NAMALWA (cell line): ENCODE measurements around the gene CDK5R1.
"Not testable (repeated sequence)": the region's sequence is repeated elsewhere in the genome, so short reads cannot be mapped to it uniquely, and the experiment has no call there.

Experiments used
- DNase-seq: peaks from one replicate; pipeline ENCODE4 v3.0.0-alpha.2; 2015; ENCODE audit warnings: low spot score

The CDK5R1 gene

GRCh38 chr17:32486701-32487472, at the start of gene CDK5R1:
TSS of gene CDK5R1 (plus strand) at chr17:32486993. CDS start at chr17:32487621, 628 bp downstream.
- peak; percentile 47 for DNase-seq

- DNase-seq = no peak
These were observed 46.1 kb upstream of the CDK5R1 start for GRCh38 chr17:32440722-32441121.

DNA sequence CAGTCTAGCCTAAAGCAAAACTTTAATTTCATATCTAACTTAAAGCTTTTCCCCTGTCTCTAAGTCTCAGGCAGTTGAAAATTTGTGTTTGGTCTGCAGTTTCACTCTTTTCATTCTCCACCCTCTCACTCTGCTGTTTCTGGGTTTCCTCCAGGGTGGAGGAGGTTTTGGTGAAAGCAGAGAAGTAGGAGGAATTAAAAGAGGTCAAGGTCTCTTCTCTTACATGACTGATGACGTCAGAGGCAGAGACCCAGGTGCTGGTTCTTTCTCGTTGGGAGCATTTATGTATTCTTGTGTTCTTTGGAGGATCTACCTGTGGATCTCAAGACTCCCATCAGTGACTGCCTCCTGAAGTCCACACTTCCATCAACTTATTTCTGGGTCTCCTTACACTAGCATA, 44.9 kb upstream of the CDK5R1 start:
- no peak for DNase-seq

- DNase-seq = no peak
These were observed 42.9 kb upstream of the CDK5R1 start for GRCh38 chr17:32443827-32444300.

GRCh38 chr17:32444301-32445073, 42.3 kb upstream of the CDK5R1 start, which contains the start of gene PSMD11:
TSS of gene PSMD11 (plus strand) at chr17:32444510. CDS start at chr17:32444524, 14 bp downstream.
- peak; percentile 98 for DNase-seq

DNA sequence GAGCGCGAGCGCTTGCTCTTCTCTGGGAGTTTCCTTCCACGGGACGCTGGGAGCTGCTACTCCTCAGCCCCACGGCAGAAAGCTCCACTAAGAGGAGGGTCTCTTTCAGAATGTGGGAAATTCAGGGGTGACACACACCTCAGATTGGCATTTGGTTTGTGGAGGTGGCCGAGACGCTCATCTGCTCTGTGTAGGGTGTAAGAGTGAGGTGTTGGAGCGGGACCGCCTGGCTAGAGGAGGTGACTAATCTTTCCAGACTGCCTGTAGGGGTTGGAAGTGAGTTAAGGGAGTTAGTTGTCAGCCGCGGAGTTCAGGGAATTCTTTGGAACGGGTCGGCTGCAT, 41.7 kb upstream of the CDK5R1 start:
- DNase-seq = peak; percentile 54

- DNase-seq = peak; percentile 37
These were observed 41.3 kb upstream of the CDK5R1 start for GRCh38 chr17:32445497-32445896.

DNA sequence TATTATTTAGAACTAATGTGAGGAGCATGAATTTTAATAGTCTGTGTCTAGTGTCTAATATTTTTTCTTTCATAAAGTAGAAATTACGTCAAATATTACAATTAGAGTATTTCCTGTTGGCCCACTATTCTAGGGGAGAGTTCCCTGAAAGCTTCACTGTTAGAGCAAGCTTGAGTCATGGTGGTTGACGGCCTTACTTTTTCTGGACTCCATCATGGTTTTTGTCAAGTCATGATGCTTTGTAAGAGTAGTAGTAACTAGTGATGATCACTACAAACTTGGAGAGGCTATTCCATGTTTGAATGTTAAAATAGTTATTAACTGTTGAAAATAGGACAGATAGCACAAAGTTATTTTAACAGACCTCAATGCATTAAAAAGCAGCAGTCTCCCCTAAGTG, 40.8 kb upstream of the CDK5R1 start:
- DNase-seq = peak; percentile 28

DNA sequence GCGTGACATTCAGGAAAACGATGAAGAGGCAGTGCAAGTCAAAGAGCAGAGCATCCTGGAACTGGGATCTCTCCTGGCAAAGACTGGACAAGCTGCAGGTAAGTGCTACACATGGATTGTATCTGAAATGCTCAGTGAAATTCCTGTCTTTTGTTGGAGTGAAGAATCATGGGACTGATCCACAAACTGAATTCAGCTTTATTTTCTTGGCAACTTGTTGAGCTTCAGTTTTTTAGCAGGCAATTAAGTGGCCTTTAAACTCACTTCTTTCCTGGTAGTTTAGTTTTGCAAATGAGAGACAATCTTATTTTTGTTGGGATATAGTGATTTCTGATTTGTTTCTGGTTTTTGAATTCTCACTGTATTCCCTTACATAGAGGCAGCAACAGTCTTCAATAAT, 39.8 kb upstream of the CDK5R1 start:
- DNase-seq = no peak

DNA sequence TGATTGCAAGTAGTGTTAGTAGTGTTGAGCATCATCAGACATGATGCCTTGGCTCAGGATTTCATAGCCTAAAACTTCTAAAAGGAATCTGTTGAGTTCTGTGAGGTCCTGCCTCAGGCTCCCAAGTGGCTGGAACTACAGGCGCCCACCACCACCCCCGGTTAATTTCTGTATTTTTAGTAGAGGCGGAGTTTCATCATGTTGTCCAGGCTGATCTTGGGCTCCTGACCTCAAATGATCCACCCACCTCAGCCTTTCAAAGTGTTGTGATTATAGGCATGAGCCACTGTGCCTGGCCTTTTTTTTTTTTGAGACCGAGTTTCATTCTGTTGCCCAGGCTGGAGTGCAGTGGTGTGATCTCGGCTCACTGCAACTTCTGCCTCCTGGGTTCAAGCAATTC, 36.8 kb upstream of the CDK5R1 start:
- DNase-seq = no peak

DNA sequence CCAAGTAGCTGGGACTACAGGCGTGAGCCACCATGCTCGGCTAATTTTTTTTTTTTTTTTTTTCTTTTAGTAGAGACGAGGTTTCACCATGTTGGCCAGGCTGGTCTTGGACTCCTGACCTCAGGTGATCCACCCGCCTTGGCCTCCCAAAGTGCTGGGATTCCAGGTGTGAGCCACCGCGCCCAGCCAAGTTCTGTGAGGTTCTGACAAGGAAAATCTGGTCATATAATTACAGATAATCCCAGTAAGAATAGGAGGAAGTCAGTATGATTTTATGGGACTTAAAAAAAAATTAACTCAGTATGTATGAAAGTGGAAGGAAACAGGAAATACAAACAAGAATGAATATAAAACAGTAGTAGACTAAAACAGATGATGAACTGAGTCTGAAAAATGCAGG, 36.4 kb upstream of the CDK5R1 start:
- DNase-seq = not testable (repeated sequence)

- no peak for DNase-seq
These were observed 34.9 kb upstream of the CDK5R1 start for GRCh38 chr17:32451879-32452278.

- no peak for DNase-seq
These were observed 34.5 kb upstream of the CDK5R1 start for GRCh38 chr17:32452281-32452680.

DNA sequence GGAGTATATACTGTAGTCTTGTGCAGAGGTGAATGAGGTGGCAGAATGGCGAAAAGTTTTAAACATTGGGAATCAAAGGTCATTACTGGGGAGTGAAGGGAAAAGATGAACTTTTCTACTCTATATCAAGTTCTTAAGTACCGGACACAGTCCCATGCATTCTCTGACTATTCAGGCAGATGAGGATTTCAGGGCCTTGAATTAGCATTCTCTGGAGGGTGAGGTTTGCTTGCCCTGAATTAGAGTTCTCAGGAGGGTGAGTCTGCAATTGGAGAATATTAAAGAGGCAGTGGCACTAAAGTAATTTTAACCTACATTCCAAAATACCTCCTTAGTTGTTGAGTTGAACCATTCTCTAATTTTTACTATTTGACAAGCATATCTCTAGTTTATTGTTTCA, 33.4 kb upstream of the CDK5R1 start:
- no peak for DNase-seq

- DNase-seq = no peak
These were observed 28.4 kb upstream of the CDK5R1 start for GRCh38 chr17:32458371-32458770.

DNA sequence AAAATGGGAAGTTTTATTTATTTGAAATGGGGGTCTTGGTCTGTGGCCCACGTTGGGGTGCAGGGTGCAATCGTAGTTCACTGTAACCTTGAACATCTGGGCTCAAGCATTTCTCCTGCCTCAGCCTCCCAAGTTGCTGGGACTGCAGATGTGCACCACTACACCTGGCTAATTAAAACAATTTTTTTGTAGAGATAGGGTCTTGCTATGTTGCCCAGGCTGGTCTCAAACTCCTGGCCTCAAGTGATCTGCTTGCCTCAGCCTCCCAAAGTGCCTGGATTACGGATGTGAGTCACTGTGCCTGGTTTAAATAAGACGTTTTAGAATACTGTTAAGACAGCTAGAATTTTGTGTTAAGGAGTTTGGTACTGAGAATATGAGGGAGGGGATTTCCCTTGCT, 26.7 kb upstream of the CDK5R1 start:
- no peak for DNase-seq

DNA sequence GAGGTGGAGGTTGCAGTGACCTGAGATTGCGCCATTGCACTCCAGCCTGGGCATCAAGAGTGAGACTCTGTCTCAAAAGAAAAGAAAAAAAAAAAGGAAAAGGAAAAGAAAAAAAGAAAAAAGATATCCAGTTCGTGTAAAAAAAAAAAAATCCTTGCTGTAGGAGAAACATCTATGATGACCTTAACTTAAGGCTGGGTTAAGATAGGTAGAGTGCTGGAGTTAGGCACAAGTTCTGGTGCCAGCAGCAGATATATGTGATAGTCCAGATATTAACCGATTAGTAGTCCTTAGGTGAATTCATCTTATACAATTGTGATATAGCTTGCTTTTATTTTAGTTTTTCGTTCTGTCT, 25.3 kb upstream of the CDK5R1 start:
- no peak for DNase-seq

- DNase-seq = peak; percentile 81
These were observed 24.8 kb upstream of the CDK5R1 start for GRCh38 chr17:32461853-32462617.

- DNase-seq = no peak
These were observed 23.5 kb upstream of the CDK5R1 start for GRCh38 chr17:32463304-32463703.

DNA sequence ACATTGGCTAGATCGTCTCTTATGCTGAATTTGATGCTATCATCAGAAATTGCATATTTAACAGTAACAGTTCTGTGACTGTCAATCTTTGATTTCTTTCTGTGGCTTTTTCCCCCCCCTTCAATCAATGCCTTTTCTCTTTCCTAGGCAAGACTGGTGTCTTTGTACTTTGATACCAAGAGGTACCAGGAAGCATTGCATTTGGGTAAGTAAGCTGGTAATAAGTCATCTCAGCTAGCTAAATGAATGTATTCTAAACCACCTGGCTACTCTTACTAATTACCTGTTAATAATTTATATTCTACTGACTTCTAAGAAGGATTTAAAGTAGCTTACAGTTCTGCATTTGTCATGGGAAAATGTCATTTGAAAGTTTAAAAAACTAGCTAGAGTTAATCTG, 22.4 kb upstream of the CDK5R1 start:
- DNase-seq = no peak

DNA sequence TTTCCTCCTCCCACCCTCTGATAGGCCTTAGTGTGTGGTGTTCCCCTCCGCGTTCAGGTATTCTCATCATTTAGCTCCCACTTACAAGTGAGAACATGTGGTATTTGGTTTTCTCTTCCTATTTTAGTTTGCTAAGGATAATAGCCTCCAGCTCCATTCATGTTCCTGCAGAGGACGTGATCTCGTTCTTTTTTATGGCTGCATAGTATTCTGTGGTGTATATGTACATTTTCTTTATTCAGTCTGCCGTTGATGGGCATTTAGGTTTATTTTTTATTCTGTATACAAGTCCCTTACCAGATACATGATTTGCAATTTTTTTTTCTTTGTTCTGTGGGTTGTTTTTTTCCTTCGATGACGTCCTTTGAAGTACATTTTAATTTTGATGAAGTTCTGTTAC, 18.8 kb upstream of the CDK5R1 start:
- no peak for DNase-seq

DNA sequence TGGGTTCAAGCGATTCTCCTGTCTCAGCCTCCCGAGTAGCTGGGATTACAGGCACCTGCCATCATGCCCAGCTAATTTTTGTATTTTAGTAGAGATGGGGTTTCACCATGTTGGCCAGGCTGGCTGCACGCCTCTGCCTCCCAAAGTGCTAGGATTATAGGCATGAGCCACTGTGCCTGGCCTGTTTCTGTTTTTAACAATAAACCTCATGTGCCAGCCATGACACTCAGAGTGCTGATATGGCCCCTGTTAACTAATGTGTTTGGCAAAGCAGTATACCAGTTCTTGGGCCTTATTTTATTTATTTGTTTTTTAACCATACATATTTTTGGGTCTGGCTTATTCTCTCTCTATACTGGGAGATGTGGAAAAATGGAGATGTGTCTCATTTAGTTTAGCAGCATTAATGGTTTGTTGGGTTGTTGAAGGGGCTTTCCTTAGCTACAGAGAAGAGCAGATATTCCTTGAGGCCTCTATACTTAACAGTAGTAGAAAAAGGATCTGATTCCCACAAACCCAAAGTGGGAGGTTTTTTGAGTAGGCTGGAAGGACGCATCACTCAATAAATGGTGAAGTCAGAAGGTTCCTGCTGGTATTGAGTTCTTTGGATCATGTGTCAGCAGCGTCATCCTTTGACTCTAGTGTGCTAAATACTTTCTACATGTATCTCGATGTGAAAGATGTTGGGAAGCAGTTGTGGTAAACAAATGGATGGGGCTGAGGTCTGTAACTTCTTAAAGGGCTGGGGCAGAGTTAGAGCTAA, 16.2 kb upstream of the CDK5R1 start:
- DNase-seq = no peak
